Measurements from ENCODE around the gene IFT122.
"Not testable (repeated sequence)": the region's sequence is repeated elsewhere in the genome, so short reads cannot be mapped to it uniquely, and the experiment has no call there.

IFT122 gene

DNA sequence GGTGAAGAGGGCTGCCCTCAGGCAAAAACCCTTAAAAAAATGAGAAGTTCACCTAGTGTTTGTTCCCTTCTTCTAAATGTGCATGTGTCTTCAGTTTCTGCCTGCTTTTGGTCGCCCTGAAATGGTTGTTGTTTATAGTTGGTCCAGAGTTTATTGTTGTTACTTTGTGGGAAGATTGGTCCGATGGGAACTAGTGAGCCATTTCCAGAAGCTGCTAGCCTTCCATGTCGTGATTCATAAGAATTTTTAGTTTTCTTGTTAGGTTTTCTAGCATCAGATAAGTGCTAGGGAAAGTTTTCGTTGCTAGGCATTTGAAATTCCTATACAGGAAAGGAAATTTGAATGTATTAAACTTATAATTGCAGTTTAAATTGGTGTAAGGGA lies 33.7 kb downstream of the IFT122 start:
- H3K27me3 ChIP-seq (ENCODE audit: insufficient read depth, low read length) = no peaks in the 10 kb centered on the region
- H3K27ac ChIP-seq (ENCODE audit: low read depth, low read length) = no peak overlapping the region
- no peaks in the 10 kb centered on the region for H3K79me2 ChIP-seq (ENCODE audit: control insufficient read depth, insufficient read depth, low read length, unreplicated experiment)
- H3K4me1 ChIP-seq (ENCODE audit: control insufficient read depth, insufficient read depth, low read length, unreplicated experiment) = no peaks in the 10 kb centered on the region
- no peaks in the 10 kb centered on the region for H3K36me3 ChIP-seq (ENCODE audit: insufficient read depth, low read length)
- no peak overlapping the region for H3K4me3 ChIP-seq (ENCODE audit: low read depth, low read length)
- no peak overlapping the region for H2AFZ ChIP-seq (ENCODE audit: low read length, unreplicated experiment)

DNA sequence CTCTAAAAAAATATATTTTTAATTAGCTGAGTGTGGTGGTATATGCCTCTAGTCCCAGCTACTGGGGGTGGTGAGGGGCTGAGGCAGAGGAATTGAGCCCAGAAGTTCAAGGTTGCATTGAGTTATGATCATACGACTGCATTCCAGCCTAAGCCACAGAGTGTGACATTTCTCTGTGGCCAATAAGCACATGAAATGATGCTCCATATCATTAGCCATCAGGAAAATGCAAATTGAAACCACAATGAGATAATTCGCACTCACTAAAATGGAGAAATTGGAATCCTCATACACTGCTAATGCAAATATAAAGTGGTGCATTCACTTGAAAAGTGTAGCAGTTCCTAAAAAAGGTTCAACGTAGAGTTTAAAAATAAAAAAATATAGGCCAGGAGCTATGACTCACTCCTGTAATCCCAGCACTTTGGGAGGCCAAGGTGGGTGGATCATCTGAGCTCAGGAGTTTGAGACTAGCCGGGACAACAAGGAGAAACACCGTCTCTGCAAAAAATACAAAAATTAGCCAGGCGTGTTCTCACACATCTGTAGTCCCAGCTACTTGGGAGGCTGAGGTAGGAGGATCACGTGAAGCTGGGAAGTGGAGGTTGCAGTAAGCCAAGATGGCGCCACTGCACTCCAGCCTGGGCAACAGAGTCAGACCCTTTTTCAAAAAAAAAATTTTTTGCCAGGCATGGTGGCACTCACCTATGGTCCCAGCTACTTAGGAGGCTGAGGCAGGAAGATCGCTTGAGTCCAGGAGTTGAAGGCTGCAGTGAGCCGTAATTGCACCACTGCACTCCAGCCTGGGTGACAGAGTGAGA lies 35.2 kb downstream of the IFT122 start:
- H3K36me3 ChIP-seq (ENCODE audit: insufficient read depth, low read length) = 0 out of 2 replicates have a peak, but pooled peaks cover 2% of the 10 kb centered on the region
- no peaks in the 10 kb centered on the region for H3K79me2 ChIP-seq (ENCODE audit: control insufficient read depth, insufficient read depth, low read length, unreplicated experiment)
- no peaks in the 10 kb centered on the region for H3K27me3 ChIP-seq (ENCODE audit: insufficient read depth, low read length)
- no peak overlapping the region for H3K4me3 ChIP-seq (ENCODE audit: low read depth, low read length)
- H3K27ac ChIP-seq (ENCODE audit: low read depth, low read length) = no peak overlapping the region
- H3K4me1 ChIP-seq (ENCODE audit: control insufficient read depth, insufficient read depth, low read length, unreplicated experiment) = no peaks in the 10 kb centered on the region
- no peak overlapping the region for H2AFZ ChIP-seq (ENCODE audit: low read length, unreplicated experiment)

DNA sequence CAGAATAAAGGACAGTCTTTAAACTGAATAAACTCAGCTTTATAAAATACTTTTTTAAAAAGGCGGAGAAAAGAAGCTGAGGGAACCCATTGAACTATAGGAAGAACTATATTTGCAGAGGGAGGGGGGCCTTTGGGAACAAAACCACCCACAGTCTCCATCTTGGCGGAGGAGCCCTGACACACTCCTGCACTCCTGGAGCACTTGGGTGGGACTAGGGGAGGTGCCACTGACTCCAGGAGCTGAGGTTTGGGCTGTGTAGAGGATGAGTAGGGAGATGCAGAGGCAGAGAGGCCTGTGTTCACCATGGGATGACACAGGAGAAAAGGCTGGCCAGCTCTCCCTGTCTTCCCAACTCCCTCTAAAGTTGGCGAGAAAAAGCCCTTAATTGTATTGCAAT lies 35.8 kb downstream of the IFT122 start:
- Histone ChIP-seq H3K79me2 (ENCODE audit: control insufficient read depth, insufficient read depth, low read length, unreplicated experiment) (no peaks in the 10 kb centered on the region), H3K27ac (ENCODE audit: low read depth, low read length) (no peak overlapping the region), H3K4me1 (ENCODE audit: control insufficient read depth, insufficient read depth, low read length, unreplicated experiment) (no peaks in the 10 kb centered on the region), H3K4me3 (ENCODE audit: low read depth, low read length) (no peak overlapping the region), H3K27me3 (ENCODE audit: insufficient read depth, low read length) (no peaks in the 10 kb centered on the region), H3K36me3 (ENCODE audit: insufficient read depth, low read length) (0 out of 2 replicates have a peak, but pooled peaks cover 7% of the 10 kb centered on the region), H2AFZ (ENCODE audit: low read length, unreplicated experiment) (no peak overlapping the region)

DNA sequence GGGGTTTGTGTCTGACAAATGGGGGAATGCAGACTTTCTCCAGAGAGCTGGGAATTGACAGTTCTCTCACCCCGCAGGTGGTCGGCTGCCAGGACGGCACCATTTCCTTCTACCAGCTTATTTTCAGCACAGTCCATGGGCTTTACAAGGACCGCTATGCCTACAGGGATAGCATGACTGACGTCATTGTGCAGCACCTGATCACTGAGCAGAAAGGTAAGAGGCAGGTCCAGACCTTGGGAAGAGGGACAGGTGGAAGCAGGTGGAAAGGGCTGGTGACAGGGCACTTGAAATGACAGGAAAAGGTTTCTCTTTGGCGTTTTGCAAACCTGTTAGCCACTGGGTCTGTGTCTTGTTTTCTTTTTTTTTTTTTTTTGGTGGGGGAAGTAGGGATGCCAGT lies 36.6 kb downstream of the IFT122 start:
- H3K4me3 ChIP-seq (ENCODE audit: low read depth, low read length) = no peak overlapping the region
- no peaks in the 10 kb centered on the region for H3K27me3 ChIP-seq (ENCODE audit: insufficient read depth, low read length)
- no peak overlapping the region for H2AFZ ChIP-seq (ENCODE audit: low read length, unreplicated experiment)
- no peaks in the 10 kb centered on the region for H3K79me2 ChIP-seq (ENCODE audit: control insufficient read depth, insufficient read depth, low read length, unreplicated experiment)
- peaks cover 2% of the 10 kb centered on the region for H3K4me1 ChIP-seq (ENCODE audit: control insufficient read depth, insufficient read depth, low read length, unreplicated experiment)
- 0 out of 2 replicates have a peak, but pooled peaks cover 7% of the 10 kb centered on the region for H3K36me3 ChIP-seq (ENCODE audit: insufficient read depth, low read length)
- H3K27ac ChIP-seq (ENCODE audit: low read depth, low read length) = no peak overlapping the region

DNA sequence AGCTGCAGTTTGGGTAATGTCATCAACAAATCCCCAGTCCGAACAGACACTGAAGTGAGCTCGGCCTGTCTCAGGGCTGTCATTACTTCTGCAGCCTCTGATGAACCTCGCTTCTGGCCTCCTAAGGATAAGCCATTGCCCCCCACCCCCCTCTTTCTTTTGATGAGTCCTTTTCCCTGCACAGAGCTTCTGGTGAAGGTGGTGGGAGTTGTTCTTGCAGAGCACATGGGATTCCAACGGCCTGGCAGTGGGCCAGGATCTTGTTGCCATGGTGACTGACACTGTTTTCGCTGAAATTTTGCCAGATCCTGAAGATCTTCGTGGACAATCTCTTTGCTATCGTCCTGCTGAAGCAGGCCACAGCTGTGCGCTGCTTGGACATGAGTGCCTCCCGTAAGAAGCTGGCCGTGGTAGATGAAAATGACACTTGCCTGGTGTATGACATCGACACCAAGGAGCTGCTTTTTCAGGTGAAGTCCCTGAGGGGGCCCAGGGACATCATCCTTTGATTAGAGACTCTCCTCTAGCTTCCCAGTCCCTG lies 41.3 kb downstream of the IFT122 start:
- H3K27me3 ChIP-seq (ENCODE audit: insufficient read depth, low read length); H3K79me2 ChIP-seq (ENCODE audit: control insufficient read depth, insufficient read depth, low read length, unreplicated experiment); H2AFZ ChIP-seq (ENCODE audit: low read length, unreplicated experiment); H3K4me3 ChIP-seq (ENCODE audit: low read depth, low read length); H3K36me3 ChIP-seq (ENCODE audit: insufficient read depth, low read length): not testable (repeated sequence)
- Histone ChIP-seq H3K27ac (ENCODE audit: low read depth, low read length) (peak overlapping the region; percentile 63), H3K4me1 (ENCODE audit: control insufficient read depth, insufficient read depth, low read length, unreplicated experiment) (peaks cover 30% of the 10 kb centered on the region)

DNA sequence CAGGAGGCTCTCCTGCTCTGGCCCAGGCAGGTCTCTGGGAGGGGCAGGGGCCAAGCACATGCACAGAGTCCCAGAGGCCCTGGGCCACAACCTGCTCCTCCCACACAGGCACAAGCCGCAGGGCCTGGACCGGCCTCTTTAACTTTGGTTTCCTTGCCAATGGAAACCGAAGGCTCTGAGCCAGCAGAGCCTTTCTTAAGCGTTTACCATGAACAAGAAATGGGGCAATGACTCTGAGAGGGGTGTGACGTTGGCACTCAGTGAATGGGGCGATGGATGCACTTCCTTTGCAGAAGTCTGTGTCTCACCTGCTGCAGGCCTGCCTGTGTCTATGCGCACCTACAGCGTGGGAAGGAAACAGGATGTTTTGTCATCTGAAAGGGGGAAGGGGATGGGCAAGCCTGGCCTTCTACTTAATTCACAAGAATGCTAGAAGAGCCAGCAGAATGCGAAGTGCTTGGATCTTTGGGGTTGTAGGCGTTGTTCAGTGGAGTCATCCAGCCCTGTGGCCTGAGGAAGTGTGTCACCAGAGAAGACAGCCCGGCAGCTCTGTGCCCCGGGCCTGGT lies 41.8 kb downstream of the IFT122 start:
- Histone ChIP-seq H2AFZ (ENCODE audit: low read length, unreplicated experiment) (no peak overlapping the region), H3K79me2 (ENCODE audit: control insufficient read depth, insufficient read depth, low read length, unreplicated experiment) (no peaks in the 10 kb centered on the region), H3K4me1 (ENCODE audit: control insufficient read depth, insufficient read depth, low read length, unreplicated experiment) (peaks cover 35% of the 10 kb centered on the region), H3K27me3 (ENCODE audit: insufficient read depth, low read length) (no peaks in the 10 kb centered on the region), H3K36me3 (ENCODE audit: insufficient read depth, low read length) (0 out of 2 replicates have a peak, but pooled peaks cover 7% of the 10 kb centered on the region), H3K27ac (ENCODE audit: low read depth, low read length) (peak overlapping the region; percentile 63), H3K4me3 (ENCODE audit: low read depth, low read length) (no peak overlapping the region)

DNA sequence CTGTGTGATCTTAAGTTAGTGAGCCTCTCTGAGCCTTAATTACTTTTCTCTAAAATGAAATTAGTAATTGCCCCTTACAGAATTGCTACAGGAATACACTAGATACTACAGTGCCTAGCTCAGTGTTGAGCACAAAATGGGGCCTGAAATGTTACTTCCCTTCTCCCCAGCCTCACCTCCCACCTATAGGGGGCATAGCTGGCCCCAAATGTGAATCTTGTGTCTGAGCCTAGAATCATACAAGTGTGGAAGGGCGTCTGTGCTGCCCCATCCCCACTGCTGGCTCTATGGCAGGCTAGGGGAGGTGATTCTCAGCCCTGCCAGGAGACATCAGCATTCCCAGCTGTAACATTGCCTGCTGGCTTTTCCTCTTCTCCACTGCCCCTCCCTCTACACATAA lies 42.7 kb downstream of the IFT122 start:
- Histone ChIP-seq H3K36me3 (ENCODE audit: insufficient read depth, low read length) (0 out of 2 replicates have a peak, but pooled peaks cover 7% of the 10 kb centered on the region), H3K79me2 (ENCODE audit: control insufficient read depth, insufficient read depth, low read length, unreplicated experiment) (no peaks in the 10 kb centered on the region), H3K4me3 (ENCODE audit: low read depth, low read length) (no peak overlapping the region), H3K4me1 (ENCODE audit: control insufficient read depth, insufficient read depth, low read length, unreplicated experiment) (peaks cover 44% of the 10 kb centered on the region), H2AFZ (ENCODE audit: low read length, unreplicated experiment) (no peak overlapping the region), H3K27ac (ENCODE audit: low read depth, low read length) (peak overlapping the region; percentile 63), H3K27me3 (ENCODE audit: insufficient read depth, low read length) (no peaks in the 10 kb centered on the region)

DNA sequence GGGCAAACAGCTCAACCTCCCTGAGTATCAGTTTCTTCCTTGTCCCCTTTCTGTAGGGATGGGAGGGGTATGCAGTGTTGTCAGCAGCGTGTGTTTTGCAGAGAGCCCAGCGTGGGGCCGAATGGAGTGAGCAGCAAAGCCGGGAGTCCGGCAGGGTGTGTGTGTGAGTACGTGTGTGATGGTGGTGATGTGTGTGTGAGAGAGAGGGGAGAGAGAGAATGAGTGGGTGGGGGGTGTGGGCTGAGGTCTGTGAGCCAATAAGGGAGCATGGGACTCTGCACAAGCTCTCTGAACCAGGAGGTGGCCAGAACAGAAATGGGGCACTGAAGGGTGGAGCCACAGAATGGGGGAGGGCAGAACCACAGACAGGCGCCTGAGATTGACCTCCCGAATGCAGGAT lies 43.8 kb downstream of the IFT122 start:
- no peak overlapping the region for H2AFZ ChIP-seq (ENCODE audit: low read length, unreplicated experiment)
- no peak overlapping the region for H3K4me3 ChIP-seq (ENCODE audit: low read depth, low read length)
- peaks cover 46% of the 10 kb centered on the region for H3K4me1 ChIP-seq (ENCODE audit: control insufficient read depth, insufficient read depth, low read length, unreplicated experiment)
- no peaks in the 10 kb centered on the region for H3K79me2 ChIP-seq (ENCODE audit: control insufficient read depth, insufficient read depth, low read length, unreplicated experiment)
- H3K27me3 ChIP-seq (ENCODE audit: insufficient read depth, low read length) = no peaks in the 10 kb centered on the region
- no peak overlapping the region for H3K27ac ChIP-seq (ENCODE audit: low read depth, low read length)
- H3K36me3 ChIP-seq (ENCODE audit: insufficient read depth, low read length) = 0 out of 2 replicates have a peak, but pooled peaks cover 7% of the 10 kb centered on the region

DNA sequence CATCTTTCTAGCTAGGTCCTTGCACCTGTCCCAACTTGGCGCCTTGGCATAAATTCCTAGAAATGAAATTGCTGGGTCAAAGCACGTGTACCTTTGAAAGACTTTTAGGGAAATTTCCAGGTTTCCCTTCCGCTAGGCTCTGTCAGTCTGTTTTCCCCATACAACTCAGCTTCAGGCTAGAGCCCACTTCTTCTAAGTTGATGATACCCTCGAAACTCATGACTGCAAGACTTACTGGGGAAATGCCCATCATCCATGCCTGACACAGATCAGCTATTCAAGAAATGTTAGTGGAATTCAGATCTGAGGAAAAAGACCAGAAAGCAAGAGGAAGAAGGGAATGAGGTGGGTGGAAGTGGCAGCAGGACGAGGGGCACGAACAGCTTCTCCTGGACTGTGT lies 45.1 kb downstream of the IFT122 start:
- not testable (repeated sequence) for H3K27me3 ChIP-seq (ENCODE audit: insufficient read depth, low read length); H2AFZ ChIP-seq (ENCODE audit: low read length, unreplicated experiment); H3K79me2 ChIP-seq (ENCODE audit: control insufficient read depth, insufficient read depth, low read length, unreplicated experiment); H3K36me3 ChIP-seq (ENCODE audit: insufficient read depth, low read length); H3K4me3 ChIP-seq (ENCODE audit: low read depth, low read length)
- H3K4me1 ChIP-seq (ENCODE audit: control insufficient read depth, insufficient read depth, low read length, unreplicated experiment) = peaks cover 46% of the 10 kb centered on the region
- peak overlapping the region; percentile 95 for H3K27ac ChIP-seq (ENCODE audit: low read depth, low read length)

DNA sequence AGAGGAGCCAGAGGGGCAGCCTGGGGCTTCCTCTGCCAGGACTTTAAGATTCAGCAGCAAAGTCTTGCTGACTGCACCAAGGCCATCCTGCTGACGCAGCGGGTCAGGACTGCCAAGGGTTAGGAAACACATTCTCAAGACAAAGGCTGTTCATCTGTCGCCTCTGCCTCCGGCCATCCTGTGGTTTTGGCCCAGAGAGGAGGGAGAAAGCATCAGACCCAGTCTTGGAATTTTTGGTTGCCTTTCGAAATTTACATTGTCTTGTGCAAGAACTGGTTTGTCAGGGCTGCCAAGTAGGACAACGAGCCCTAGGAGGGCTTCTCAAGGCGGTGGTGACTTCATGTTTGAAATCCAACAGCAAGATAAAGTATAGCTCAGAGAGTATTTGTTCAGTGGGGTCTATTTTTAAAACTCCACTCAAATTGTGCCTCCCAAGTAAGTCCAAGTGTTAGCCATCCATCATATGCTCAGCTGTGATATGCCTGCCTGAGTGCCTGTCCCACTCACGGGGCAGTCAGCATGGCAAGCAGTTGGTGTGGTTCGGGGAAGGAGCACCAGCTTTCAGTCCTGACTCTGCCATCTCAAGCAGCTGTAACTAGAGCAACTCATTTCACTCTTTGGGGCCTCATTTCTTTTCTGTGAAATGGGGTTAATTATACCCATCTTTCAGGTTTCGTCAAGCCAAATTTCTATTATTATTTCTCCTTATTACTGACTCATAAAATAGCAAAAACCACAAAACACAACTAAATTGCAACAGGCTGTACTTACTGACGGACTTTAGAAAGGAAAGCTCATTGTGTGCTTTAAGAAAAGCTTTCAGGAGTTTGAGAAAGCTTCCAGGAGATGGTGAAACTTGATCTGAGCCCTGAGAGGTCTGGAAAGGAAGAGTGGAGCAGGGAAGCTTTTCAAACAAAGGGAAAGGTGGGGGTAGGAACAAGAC lies 46.0 kb downstream of the IFT122 start:
- Histone ChIP-seq H3K36me3 (ENCODE audit: insufficient read depth, low read length) (no peaks in the 10 kb centered on the region), H2AFZ (ENCODE audit: low read length, unreplicated experiment) (peak overlapping the region; percentile 5), H3K27me3 (ENCODE audit: insufficient read depth, low read length) (no peaks in the 10 kb centered on the region), H3K27ac (ENCODE audit: low read depth, low read length) (peak overlapping the region; percentile 95), H3K4me1 (ENCODE audit: control insufficient read depth, insufficient read depth, low read length, unreplicated experiment) (peaks cover 52% of the 10 kb centered on the region), H3K4me3 (ENCODE audit: low read depth, low read length) (peak overlapping the region; percentile 54; the same call in 1 of the 2 replicates), H3K79me2 (ENCODE audit: control insufficient read depth, insufficient read depth, low read length, unreplicated experiment) (no peaks in the 10 kb centered on the region)
